Stimulated activated naive CD8-positive, alpha-beta T cell treated with anti-CD3 and anti-CD28 coated beads, Interleukin-15, amount 100 ng/mL, for 72 hours (primary cell): ENCODE data around the gene IQGAP3.

Source experiments
- ATAC-seq: fragments of 150-1000 bp; cut with Tn5 transposase; 2 replicates; pipeline ENCODE4 v1.10.0; 2021; ENCODE audit warnings: mild to moderate bottlenecking, moderate library complexity
- DNase-seq, 2 donors: peaks; one replicate each; pipeline ENCODE4 v3.0.0; 2021 to 2022
- H3K27ac Mint-ChIP-seq, 2 donors: one replicate each; pipeline ENCODE4 v1.8.0; 2022; ENCODE audit warnings: mild to moderate bottlenecking in 2 of 2, mixed read lengths in 2 of 2, moderate library complexity in 2 of 2
- H3K27me3 Mint-ChIP-seq: one replicate; pipeline ENCODE4 v1.8.0; 2022; ENCODE audit warnings: mixed read lengths
- H3K4me1 Mint-ChIP-seq: one replicate; pipeline ENCODE4 v1.8.0; 2022; ENCODE audit warnings: mild to moderate bottlenecking, mixed read lengths
- H3K4me3 Mint-ChIP-seq, 2 donors: one replicate each; pipeline ENCODE4 v1.8.0; 2022; ENCODE audit warnings: mild to moderate bottlenecking in 2 of 2, mixed read lengths in 2 of 2, moderate library complexity in 1 of 2
- H3K9me3 Mint-ChIP-seq, 2 donors: one replicate each; pipeline ENCODE4 v1.8.0; 2022; ENCODE audit warnings: mixed read lengths in 2 of 2

IQGAP3 gene

DNA sequence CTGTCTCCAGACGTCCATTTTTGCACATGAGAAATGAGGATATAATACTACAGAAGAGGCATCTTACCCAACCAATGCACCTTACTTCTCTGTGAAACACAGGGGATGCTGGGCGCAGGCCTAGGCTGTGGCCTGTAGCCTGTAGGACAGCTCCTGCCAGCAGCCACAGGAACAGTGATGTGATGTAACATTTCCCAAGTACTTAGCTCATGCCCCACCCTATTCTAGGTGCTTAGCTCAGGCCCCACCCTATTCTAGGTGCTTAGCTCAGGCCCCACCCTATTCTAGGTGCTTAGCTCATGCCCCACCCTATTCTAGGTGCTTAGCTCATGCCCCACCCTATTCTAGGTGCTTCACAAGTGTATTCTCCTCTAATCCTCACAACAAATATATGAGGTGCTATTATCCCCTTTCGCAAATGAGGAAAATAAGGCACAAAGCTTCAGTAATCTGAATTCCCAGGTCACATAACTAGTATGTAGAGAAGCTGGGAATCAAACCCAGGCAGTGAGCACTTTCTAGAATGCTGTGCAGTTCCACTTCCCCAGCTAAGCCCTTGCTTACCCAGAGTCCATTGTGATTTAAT, 14.6 kb upstream of the IQGAP3 start:
- peaks cover 45% of the 10 kb centered on the region for H3K4me1 Mint-ChIP-seq
- no peaks in the 10 kb centered on the region for H3K9me3 Mint-ChIP-seq
- H3K4me3 Mint-ChIP-seq, result no peak overlapping the region
- ATAC-seq (no peak), DNase-seq (no peak)
- H3K27me3 Mint-ChIP-seq, result no peaks in the 10 kb centered on the region
- no peak overlapping the region for H3K27ac Mint-ChIP-seq

DNA sequence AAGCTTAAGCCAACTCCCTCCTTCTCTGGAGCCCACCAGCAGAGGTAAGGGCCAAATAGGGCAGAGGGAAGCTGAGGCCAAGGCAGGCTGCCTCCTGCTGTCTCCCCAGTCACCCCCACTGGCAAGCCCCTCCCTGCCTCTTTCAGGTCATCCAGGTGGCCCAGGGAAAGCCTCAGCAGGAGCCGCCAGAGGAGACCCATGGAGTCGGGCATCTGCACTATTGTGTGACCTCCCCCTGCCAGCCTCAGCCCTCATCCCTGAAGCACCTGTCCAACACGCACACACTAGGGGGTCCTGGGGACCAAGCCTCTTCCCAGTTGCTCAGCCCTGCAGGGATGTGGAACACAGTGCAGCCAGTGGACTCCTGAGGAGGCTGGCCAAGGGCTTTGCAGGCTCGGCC, 14.0 kb upstream of the IQGAP3 start:
- Mint-ChIP-seq H3K4me3 (no peak overlapping the region), H3K27ac (no peak overlapping the region), H3K4me1 (peaks cover 51% of the 10 kb centered on the region), H3K27me3 (no peaks in the 10 kb centered on the region), H3K9me3 (no peaks in the 10 kb centered on the region)
- no peak for DNase-seq
- no peak for ATAC-seq

DNA sequence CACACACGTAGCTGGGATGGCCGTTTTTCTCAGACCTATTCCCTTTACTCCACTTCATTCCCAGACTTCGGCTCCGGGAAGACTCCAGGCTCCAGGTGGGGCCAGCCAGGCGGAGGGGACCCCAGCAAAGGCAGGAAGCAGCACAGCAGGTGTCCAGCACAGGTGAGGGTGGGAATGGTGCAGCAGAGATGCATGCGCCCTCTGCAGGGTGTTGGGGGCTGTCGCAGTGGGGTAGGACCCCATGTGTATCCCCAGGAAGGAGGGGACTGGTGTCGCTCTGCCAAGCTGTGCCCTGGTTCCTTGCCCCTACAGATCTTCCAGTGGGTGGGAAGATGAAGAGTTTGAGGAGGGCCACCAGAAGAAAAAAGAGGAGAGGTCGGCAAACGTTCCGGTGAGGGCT, 12.4 kb upstream of the IQGAP3 start:
- H3K27ac Mint-ChIP-seq, result no peak overlapping the region
- H3K9me3 Mint-ChIP-seq, result no peaks in the 10 kb centered on the region
- ATAC-seq, result no peak

DNA sequence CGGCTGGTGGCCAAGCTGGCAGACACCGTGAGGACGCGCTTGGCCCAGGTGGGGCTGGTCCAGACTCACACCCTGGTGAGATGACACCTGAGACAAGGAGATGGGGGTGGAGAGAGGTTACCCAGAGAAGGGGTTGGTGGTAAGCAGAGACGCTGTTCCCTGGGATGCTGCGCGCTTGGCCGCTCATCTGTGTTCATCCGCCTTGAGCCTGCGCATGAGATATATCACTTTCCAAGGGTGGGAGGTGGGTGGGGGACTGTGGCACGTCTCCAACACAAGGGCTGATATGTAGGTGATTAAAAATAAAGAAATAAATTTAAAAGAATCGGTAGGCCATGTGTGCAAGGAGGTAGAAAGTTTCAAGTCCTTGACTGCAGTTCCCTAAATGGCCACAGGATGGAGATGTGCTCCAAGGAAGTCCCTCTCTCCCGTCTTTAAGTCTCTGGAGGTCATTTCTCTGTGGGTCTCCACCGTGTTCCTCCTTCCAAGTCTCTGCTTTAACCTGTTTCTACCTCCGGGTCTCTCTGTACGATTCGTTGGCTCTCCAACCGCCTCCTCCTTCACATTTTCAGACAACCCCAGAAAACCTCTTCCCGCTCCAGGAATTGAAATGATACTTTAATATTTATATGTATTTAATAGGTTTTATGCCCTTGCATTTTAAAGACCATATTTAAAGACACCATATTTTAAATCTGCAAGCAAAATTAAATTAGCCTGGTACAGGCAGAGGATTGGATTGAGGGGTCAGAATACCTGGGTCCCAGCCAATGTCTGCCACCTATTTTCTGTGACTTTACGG, 11.7 kb upstream of the IQGAP3 start:
- Mint-ChIP-seq H3K4me1 (peaks cover 49% of the 10 kb centered on the region), H3K27me3 (no peaks in the 10 kb centered on the region), H3K4me3 (peak overlapping the region; percentile 93 to 96), H3K27ac (peak overlapping the region; percentile 81 to 98), H3K9me3 (no peaks in the 10 kb centered on the region)
- DNase-seq (peak; percentile 64 to 68), ATAC-seq (no peak)

More for the DNA sequence above, 12.4 kb upstream of the IQGAP3 start:
- H3K4me1 Mint-ChIP-seq, result peaks cover 49% of the 10 kb centered on the region
- no peaks in the 10 kb centered on the region for H3K27me3 Mint-ChIP-seq
- no peak for DNase-seq
- no peak overlapping the region for H3K4me3 Mint-ChIP-seq

DNA sequence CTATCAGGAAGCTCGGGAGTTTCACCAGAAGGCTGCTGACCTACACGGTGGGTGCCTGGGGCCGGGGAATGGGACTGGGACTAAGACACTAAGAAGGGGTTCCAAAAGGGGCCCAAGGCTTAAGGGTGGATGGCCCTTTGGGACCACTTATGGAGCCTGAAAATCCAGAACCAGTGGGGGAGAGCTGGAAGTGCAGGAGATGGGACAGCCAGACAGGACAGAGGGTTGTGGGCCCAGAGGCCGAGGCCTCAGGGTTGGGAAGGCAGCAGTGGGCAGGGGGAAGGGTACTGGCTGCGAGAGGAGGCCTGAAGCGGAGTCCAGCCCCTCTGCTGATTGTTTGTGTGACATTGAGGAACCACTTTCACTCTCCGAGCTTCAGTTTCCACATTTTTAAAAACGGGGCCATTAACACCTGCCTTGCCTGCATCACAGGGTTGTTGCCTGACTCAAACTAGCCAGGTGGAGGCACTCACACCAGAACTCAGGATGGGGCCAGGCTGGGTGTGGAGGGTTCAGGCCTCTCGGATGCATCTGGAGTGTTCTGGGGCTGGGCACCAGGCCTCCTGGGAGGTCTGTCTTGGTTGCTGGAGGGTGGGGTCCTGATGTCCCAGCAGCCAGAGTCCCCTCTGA, 10.1 kb upstream of the IQGAP3 start:
- no peaks in the 10 kb centered on the region for H3K27me3 Mint-ChIP-seq
- DNase-seq (peak; percentile 51 to 72), ATAC-seq (peak; percentile 86)
- H3K27ac Mint-ChIP-seq, result peak overlapping the region; percentile 98 to 99
- no peaks in the 10 kb centered on the region for H3K9me3 Mint-ChIP-seq
- H3K4me1 Mint-ChIP-seq, result peaks cover 49% of the 10 kb centered on the region
- H3K4me3 Mint-ChIP-seq, result peak overlapping the region; percentile 93 to 96

DNA sequence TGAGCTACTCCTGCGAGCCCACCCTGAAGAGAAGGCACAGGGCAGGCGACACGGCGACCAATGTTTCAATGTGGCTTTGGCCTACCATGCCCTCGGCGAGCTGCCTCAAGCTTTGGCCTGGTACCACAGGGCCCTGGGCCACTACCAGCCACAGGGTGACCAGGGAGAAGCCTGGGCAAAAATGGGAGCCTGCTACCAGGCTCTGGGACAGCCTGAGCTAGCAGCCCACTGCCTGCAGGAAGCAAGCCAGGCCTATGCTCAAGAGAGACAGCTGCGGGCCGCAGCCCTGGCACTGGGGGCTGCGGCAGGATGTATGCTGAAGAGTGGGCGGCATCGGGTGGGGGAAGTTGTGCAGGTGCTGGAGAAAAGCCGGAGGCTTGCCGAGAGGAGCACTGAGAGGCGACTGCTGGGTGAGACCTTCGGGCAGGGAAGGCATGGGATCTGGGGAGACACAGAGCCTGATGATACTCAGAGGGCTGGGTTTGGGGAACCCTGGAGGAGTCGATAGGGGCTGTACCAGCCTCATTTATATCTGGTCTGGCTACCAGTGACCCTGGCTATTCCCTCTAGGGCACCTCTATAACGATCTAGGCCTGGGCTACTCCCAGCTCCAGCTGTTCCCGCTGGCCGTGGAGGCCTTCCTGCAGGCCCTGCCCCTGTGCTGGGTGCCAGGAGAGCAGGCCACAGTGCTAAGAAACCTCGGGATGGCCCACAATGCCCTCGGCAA, 9.5 kb upstream of the IQGAP3 start:
- H3K4me3 Mint-ChIP-seq, result peak overlapping the region; percentile 93 to 96
- peak overlapping the region; percentile 98 to 99 for H3K27ac Mint-ChIP-seq
- H3K4me1 Mint-ChIP-seq, result peaks cover 49% of the 10 kb centered on the region
- no peaks in the 10 kb centered on the region for H3K27me3 Mint-ChIP-seq
- ATAC-seq (peak; percentile 80), DNase-seq (peak; percentile 64 to 76)
- no peaks in the 10 kb centered on the region for H3K9me3 Mint-ChIP-seq

DNA sequence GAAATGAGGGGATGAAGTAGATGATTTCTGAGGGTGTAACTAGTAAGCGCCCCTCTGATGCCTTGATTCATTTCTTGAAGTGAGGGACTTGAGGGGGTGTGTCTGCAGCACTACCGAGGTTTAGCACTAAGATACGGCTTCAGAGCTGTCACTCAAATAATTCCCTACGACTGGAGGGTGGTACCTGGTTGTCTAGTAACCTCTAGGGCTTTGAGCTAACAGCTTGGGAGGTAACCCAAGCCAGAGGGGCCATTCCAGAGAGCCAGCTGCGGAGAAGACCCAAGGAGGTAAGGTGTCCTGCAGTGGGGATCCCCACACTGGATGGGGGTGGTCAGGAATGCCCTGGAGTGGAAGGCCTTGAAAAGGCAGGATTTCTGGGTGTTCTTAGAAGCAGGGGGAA, 7.1 kb upstream of the IQGAP3 start, which contains the start of gene TTC24:
TSS of gene TTC24 (plus strand) at position 252 of the 400 bp plus-strand sequence. CDS start 1,642 bp downstream, outside the sequence.
- H3K9me3 Mint-ChIP-seq, result no peaks in the 10 kb centered on the region
- no peak within 1 kb of the TSS for H3K4me3 Mint-ChIP-seq
- ATAC-seq, result no peak
- no peaks in the 10 kb centered on the region for H3K27me3 Mint-ChIP-seq
- H3K4me1 Mint-ChIP-seq, result peaks cover 37% of the 10 kb centered on the region
- peak within 1 kb of the TSS in 1 of 2 donors; percentile 14 for H3K27ac Mint-ChIP-seq
- no peak for DNase-seq

DNA sequence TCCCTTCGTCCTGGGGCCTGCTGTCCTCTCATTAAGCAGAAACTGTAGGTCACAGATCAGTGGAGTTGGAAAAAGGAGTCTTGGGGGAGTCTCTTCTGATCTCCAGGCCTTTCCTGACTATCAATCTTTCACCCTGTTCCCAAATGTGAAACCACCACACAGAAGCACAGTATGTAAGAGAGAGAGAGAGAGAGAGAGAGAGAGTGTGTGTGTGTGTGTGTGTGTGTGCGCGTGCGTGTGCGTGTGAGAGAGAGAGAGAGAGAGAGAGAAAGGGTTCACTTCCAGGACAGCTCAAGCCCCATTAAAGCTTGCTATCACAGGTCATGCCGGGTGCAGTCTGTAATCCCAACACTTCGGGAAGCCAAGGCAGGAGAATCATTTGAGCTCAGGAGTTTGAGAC, 5.7 kb upstream of the IQGAP3 start:
- Mint-ChIP-seq H3K4me3 (no peak overlapping the region), H3K9me3 (no peaks in the 10 kb centered on the region), H3K27me3 (peaks cover 4% of the 10 kb centered on the region), H3K27ac (no peak overlapping the region), H3K4me1 (peaks cover 24% of the 10 kb centered on the region)
- ATAC-seq (no peak), DNase-seq (no peak)

DNA sequence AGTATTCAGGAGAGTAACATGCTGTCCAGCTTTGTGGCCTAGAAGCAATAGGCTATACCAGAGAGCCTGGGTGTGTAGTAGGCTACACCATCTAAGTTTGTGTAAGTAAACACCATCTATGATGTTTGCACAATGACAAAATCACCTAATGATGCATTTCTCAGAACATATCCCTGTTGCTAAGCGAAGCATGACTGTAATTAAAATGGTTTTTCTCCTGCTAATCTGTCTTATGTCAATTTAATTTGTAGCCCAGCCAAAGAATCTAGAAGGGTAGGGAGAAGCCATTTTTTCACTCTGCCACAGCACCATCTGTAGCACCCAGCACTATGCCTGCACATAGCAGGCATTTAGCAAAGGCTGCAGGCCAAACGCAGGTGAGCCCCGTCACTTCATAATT, 5.2 kb upstream of the IQGAP3 start:
- H3K27ac Mint-ChIP-seq, result no peak overlapping the region
- DNase-seq, result no peak

DNA sequence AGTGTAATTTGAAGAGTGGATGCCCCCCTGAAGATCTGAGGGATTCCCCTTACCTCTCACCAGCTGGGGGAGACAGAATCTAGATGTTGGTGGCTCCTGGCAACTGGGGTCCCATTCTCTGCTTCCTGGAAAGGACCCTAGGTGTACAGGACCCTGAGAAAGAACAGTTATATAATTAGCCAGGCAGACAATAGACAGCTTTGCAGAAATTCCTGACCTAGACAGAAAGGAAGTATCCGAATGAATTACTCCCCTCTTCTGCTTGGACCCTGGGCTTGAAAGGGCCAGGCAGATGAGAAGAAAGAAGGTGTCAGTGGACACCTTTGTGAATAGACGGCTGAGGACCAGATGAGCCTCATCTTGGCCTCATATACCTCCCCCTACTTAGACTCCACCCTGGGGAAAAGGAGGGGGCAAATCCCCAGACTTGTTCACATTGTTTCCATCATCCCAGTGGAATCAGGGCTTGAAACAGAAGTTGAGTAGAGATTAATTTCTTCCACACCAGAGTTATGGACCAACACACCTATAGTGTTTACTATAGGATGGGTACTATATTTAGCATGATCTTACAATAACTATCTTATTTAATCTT, 1.8 kb upstream of the IQGAP3 start:
- no peaks in the 10 kb centered on the region for H3K9me3 Mint-ChIP-seq
- no peak for ATAC-seq
- DNase-seq, result no peak

More for the DNA sequence above, 5.2 kb upstream of the IQGAP3 start:
- Mint-ChIP-seq H3K4me1 (peaks cover 24% of the 10 kb centered on the region), H3K9me3 (no peaks in the 10 kb centered on the region), H3K4me3 (no peak overlapping the region), H3K27me3 (peaks cover 9% of the 10 kb centered on the region)
- ATAC-seq, result no peak

DNA sequence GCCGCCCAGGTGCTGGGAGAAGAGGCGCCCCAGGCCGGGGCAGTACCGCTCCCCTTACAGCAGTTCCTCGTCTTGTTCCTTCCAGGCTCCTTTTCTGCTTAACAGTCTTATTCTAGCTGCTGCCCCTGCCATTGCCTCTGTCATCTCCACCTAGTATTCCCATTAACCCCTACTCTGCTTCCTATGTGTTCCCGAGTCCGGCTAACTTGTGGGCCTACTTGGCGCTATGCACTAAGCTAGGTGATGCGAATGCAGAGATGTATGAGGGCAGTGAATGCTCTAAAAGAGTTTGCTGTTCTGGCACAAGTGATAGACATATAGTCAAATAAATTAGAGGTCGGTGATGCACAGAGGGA, 276 bp upstream of the IQGAP3 start:
- DNase-seq (no peak), ATAC-seq (peak; percentile 19)
- Mint-ChIP-seq H3K4me1 (peaks cover 24% of the 10 kb centered on the region), H3K27me3 (peaks cover 25% of the 10 kb centered on the region), H3K4me3 (peak overlapping the region; percentile 95 to 97), H3K27ac (peak overlapping the region; percentile 64 to 87), H3K9me3 (no peaks in the 10 kb centered on the region)

More for the DNA sequence above, 1.8 kb upstream of the IQGAP3 start:
- H3K4me1 Mint-ChIP-seq, result peaks cover 24% of the 10 kb centered on the region
- H3K27ac Mint-ChIP-seq, result no peak overlapping the region
- H3K27me3 Mint-ChIP-seq, result peaks cover 25% of the 10 kb centered on the region
- H3K4me3 Mint-ChIP-seq, result no peak overlapping the region

DNA sequence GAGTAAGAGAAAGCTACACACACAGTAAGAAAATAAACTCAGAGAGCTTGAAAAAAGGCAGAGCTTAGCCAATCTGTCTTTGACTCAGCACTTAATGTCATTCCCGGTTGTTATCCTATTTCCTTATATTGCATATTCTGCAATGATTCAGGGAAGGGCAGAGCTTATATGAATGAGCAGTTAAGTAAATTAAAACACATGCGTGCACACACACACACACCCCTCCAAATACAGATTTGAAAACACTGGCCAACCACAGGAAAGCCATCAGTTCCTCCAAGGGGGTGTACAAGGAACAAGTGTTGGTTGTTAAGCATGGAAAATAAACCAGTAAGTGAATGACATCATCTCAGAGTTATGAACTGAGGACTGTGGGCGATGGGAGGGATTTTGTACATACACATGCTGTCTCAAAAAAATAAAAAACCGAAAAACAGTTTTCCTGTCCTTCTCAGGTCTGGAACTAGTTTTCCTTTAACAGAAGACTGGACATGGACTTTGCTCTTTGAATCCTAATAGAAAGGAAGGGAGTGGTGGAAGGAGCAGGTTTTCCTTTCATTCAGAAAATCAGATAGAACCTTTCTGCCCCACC, 1.0 kb downstream of the IQGAP3 start:
- ATAC-seq (no peak), DNase-seq (no peak)
- H3K4me1 Mint-ChIP-seq, result peaks cover 28% of the 10 kb centered on the region
- no peaks in the 10 kb centered on the region for H3K9me3 Mint-ChIP-seq
- H3K4me3 Mint-ChIP-seq, result peak overlapping the region; percentile 95 to 97
- peaks cover 25% of the 10 kb centered on the region for H3K27me3 Mint-ChIP-seq
- no peak overlapping the region for H3K27ac Mint-ChIP-seq

DNA sequence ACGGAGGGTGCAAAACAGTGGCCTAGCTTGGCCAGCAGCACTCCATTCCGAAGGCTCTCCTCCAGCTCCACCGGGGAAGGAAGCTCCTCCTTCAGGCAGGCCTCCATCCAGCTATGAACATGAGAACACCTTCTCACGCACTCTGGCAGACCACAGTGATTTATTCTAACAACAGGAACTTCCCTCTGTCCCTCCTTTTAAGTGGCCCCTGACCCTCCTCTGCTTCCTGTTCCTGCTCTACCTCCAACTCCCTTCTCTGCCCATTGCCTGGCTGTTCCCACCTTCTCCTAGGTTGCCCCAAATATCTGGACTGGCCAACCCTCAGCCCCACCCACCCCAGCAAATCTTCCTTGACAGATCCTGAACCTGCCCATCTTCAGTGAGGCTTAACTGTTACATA, 5.9 kb downstream of the IQGAP3 start:
- Mint-ChIP-seq H3K27me3 (peaks cover 5% of the 10 kb centered on the region), H3K4me1 (peaks cover 11% of the 10 kb centered on the region), H3K4me3 (no peak overlapping the region), H3K27ac (peak overlapping the region in 1 of 2 donors; percentile 79), H3K9me3 (no peaks in the 10 kb centered on the region)
- DNase-seq (no peak), ATAC-seq (no peak)

DNA sequence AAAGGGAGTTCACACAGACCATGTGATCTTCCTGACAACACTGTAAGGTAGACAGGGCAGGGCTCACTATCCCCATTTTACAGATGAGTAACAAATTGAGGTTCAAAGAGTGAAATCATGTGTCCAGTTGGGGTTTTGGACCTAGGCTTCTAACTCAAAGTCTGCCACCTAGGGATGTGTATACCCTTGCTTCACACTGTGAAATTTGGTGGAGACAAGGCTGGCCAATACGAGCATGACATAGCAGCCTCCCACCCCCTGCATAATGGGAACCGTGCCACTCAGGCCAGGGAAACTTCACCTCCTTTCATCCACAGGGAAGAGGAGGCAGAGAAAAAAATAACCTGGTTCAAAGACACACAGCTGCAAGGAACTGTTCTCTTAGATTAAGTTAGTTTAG, 6.8 kb downstream of the IQGAP3 start:
- no peak overlapping the region for H3K4me3 Mint-ChIP-seq
- no peaks in the 10 kb centered on the region for H3K27me3 Mint-ChIP-seq
- DNase-seq, result no peak

More for the DNA sequence above, 6.8 kb downstream of the IQGAP3 start:
- Mint-ChIP-seq H3K27ac (no peak overlapping the region), H3K9me3 (no peaks in the 10 kb centered on the region), H3K4me1 (peaks cover 4% of the 10 kb centered on the region)
- no peak for ATAC-seq
